H9 (cell line): ENCODE results near the gene UGT1A7. TPM values are rescaled to one million over a fixed set of nuclear protein-coding genes. Genes with fewer than 3 reads are reported as not detected.

Experiments used
- DNase-seq: peaks from one replicate; pipeline ENCODE4 v3.0.0-alpha.2; 2017
- H2AFZ ChIP-seq: one replicate; pipeline ENCODE4 v1.6.1; 2013; ENCODE audit warnings: mild to moderate bottlenecking, low read length, control low read depth, moderate library complexity
- H2AK5ac ChIP-seq: 2 replicates; pipeline ENCODE4 v1.6.1; 2013; ENCODE audit warnings: low read length, control low read depth, mixed read lengths; ENCODE audit not compliant: insufficient read length
- H2BK120ac ChIP-seq: one replicate; pipeline ENCODE4 v1.6.1; 2013; ENCODE audit warnings: low read depth, mild to moderate bottlenecking, low read length, control low read depth, inconsistent platforms; ENCODE audit not compliant: poor library complexity, severe bottlenecking
- H2BK12ac ChIP-seq: 2 replicates; pipeline ENCODE4 v1.6.1; 2013; ENCODE audit warnings: low read length, control low read depth, mixed read lengths, low read depth; ENCODE audit not compliant: insufficient read length
- H2BK15ac ChIP-seq: 2 replicates; pipeline ENCODE4 v1.6.1; 2013; ENCODE audit warnings: low read depth, low read length, control low read depth
- H2BK20ac ChIP-seq: one replicate; pipeline ENCODE4 v1.6.1; 2013; ENCODE audit warnings: low read depth, mild to moderate bottlenecking, low read length, control low read depth, inconsistent platforms; ENCODE audit not compliant: poor library complexity, severe bottlenecking
- H2BK5ac ChIP-seq: 2 replicates; pipeline ENCODE4 v1.6.1; 2013; ENCODE audit warnings: low read length, control low read depth, mixed read lengths; ENCODE audit not compliant: insufficient read length
- H3K14ac ChIP-seq: 2 replicates; pipeline ENCODE4 v1.6.1; 2013; ENCODE audit warnings: low read length, control low read depth; ENCODE audit not compliant: insufficient read depth
- H3K18ac ChIP-seq: 2 replicates; pipeline ENCODE4 v1.6.1; 2013; ENCODE audit warnings: low read depth, mild to moderate bottlenecking, mixed read lengths, low read length, control low read depth; ENCODE audit not compliant: insufficient read length
- H3K23ac ChIP-seq: 2 replicates; pipeline ENCODE4 v1.6.1; 2013; ENCODE audit warnings: low read length, control low read depth, mixed read lengths, low read depth; ENCODE audit not compliant: insufficient read length
- H3K23me2 ChIP-seq: 2 replicates; pipeline ENCODE4 v1.6.1; 2013; ENCODE audit warnings: low read depth, mild to moderate bottlenecking, mixed read lengths, low read length, control low read depth; ENCODE audit not compliant: insufficient read length, poor library complexity, severe bottlenecking
- H3K27ac ChIP-seq: 2 replicates; pipeline ENCODE4 v1.5.1; 2013; ENCODE audit warnings: low read length, control low read depth, mixed read lengths, low read depth; ENCODE audit not compliant: insufficient read length
- H3K27me3 ChIP-seq: 2 replicates; pipeline ENCODE4 v1.6.1; 2013; ENCODE audit warnings: low read length, control low read depth, inconsistent platforms; ENCODE audit not compliant: insufficient read depth
- H3K4ac ChIP-seq: 2 replicates; pipeline ENCODE4 v1.6.1; 2013; ENCODE audit warnings: low read depth, mild to moderate bottlenecking, control low read depth, inconsistent platforms, low read length, moderate library complexity
- H3K4me1 ChIP-seq: 2 replicates; pipeline ENCODE4 v1.6.1; 2013; ENCODE audit warnings: low read length, control low read depth, inconsistent platforms; ENCODE audit not compliant: insufficient read depth
- H3K4me2 ChIP-seq: 2 replicates; pipeline ENCODE4 v1.6.1; 2013; ENCODE audit warnings: low read length, control low read depth, mixed read lengths; ENCODE audit not compliant: insufficient read length, insufficient read depth
- H3K56ac ChIP-seq: 2 replicates; pipeline ENCODE4 v1.6.1; 2013; ENCODE audit warnings: low read depth, mild to moderate bottlenecking, mixed read lengths, low read length, control low read depth; ENCODE audit not compliant: insufficient read length
- H3K79me1 ChIP-seq: 2 replicates; pipeline ENCODE4 v1.6.1; 2013; ENCODE audit warnings: low read depth, mild to moderate bottlenecking, moderate library complexity, low read length, control low read depth, inconsistent platforms; ENCODE audit not compliant: insufficient read depth, poor library complexity, severe bottlenecking
- H3K79me2 ChIP-seq: 2 replicates; pipeline ENCODE4 v1.6.1; 2013; ENCODE audit warnings: low read length, control low read depth, inconsistent platforms; ENCODE audit not compliant: insufficient read depth
- H3K9ac ChIP-seq: 2 replicates; pipeline ENCODE4 v1.6.1; 2013; ENCODE audit warnings: low read length, control low read depth, mixed read lengths; ENCODE audit not compliant: insufficient read length; ENCODE audit errors: extremely low read depth
- H3K9me3 ChIP-seq: one replicate; pipeline ENCODE4 v1.6.1; 2013; ENCODE audit warnings: low read depth, low read length, inconsistent platforms; ENCODE audit not compliant: control insufficient read depth
- H3T11ph ChIP-seq: one replicate; pipeline ENCODE4 v1.6.1; 2013; ENCODE audit warnings: mild to moderate bottlenecking, low read length, control low read depth, inconsistent platforms
- H4K20me1 ChIP-seq: one replicate; pipeline ENCODE4 v1.6.1; 2013; ENCODE audit not compliant: control insufficient read depth, insufficient read length, insufficient read depth
- H4K5ac ChIP-seq: 2 replicates; pipeline ENCODE4 v1.6.1; 2013; ENCODE audit warnings: low read depth, mild to moderate bottlenecking, mixed read lengths, low read length, control low read depth; ENCODE audit not compliant: insufficient read length
- H4K8ac ChIP-seq: replicated peaks from 2 replicates; pipeline ENCODE4 v1.6.1; 2013; ENCODE audit warnings: low read length, control low read depth, mixed read lengths, low read depth; ENCODE audit not compliant: insufficient read length
- H4K91ac ChIP-seq: 2 replicates; pipeline ENCODE4 v1.6.1; 2013; ENCODE audit warnings: low read depth, mild to moderate bottlenecking, moderate library complexity, mixed read lengths, low read length, control low read depth; ENCODE audit not compliant: insufficient read length
- H3K27ac Mint-ChIP-seq, 3 experiments: 2 replicates in 2 of 3; 3 replicates in 1 of 3; pipeline ENCODE4 v1.8.0; 2020 to 2021; ENCODE audit warnings: mixed read lengths in 3 of 3, mild to moderate bottlenecking in 1 of 3, moderate library complexity in 1 of 3
- H3K27me3 Mint-ChIP-seq: 2 replicates; pipeline ENCODE4 v1.8.0; 2021; ENCODE audit warnings: low read depth, mild to moderate bottlenecking, moderate library complexity, mixed read lengths
- H3K36me3 Mint-ChIP-seq, 3 experiments: 2 replicates in 2 of 3; 3 replicates in 1 of 3; pipeline ENCODE4 v1.8.0; 2020 to 2021; ENCODE audit warnings: low read depth in 3 of 3, mixed read lengths in 3 of 3; ENCODE audit not compliant: insufficient read depth in 1 of 3
- H3K4me1 Mint-ChIP-seq, 2 experiments: 2 replicates each; pipeline ENCODE4 v1.8.0; 2020; ENCODE audit warnings: mixed read lengths in 2 of 2
- H3K4me3 Mint-ChIP-seq, 2 experiments: 2 replicates in 1 of 2; 3 replicates in 1 of 2; pipeline ENCODE4 v1.8.0; 2020 to 2021; ENCODE audit warnings: mild to moderate bottlenecking in 2 of 2, mixed read lengths in 2 of 2, moderate library complexity in 1 of 2
- H3K9me3 Mint-ChIP-seq, 2 experiments: 2 replicates in 1 of 2; 3 replicates in 1 of 2; pipeline ENCODE4 v1.8.0; 2020; ENCODE audit warnings: mild to moderate bottlenecking in 2 of 2, mixed read lengths in 2 of 2, moderate library complexity in 1 of 2
- WGBS: extraction: QIAGEN DNeasy Blood & Tissue Kit; methylation state at CpG from one replicate; pipeline ENCODE4 v1.1.7; 2013; ENCODE audit warnings: missing lambda C conversion rate, low lambda C conversion rate, mixed read lengths; ENCODE audit not compliant: insufficient read length; ENCODE audit errors: extremely low coverage; 5-methylcytosine and 5-hydroxymethylcytosine counted together
- total RNA-seq: library from RNA; stranded (reverse); gene quantifications from 2 replicates; pipeline ENCODE4 v1.2.1, GENCODE V29; 2021
- TF ChIP-seq, protein P1 (sequence below): fragments of 200-600 bp; sonication (generic); conservative IDR thresholded peaks from 3 replicates; pipeline ENCODE4 v1.8.0; 2021; ENCODE audit warnings: antibody characterized with exemption, mild to moderate bottlenecking

UGT1A7 gene
- total RNA-seq, 1 experiment from 2014 or later = not detected

DNA sequence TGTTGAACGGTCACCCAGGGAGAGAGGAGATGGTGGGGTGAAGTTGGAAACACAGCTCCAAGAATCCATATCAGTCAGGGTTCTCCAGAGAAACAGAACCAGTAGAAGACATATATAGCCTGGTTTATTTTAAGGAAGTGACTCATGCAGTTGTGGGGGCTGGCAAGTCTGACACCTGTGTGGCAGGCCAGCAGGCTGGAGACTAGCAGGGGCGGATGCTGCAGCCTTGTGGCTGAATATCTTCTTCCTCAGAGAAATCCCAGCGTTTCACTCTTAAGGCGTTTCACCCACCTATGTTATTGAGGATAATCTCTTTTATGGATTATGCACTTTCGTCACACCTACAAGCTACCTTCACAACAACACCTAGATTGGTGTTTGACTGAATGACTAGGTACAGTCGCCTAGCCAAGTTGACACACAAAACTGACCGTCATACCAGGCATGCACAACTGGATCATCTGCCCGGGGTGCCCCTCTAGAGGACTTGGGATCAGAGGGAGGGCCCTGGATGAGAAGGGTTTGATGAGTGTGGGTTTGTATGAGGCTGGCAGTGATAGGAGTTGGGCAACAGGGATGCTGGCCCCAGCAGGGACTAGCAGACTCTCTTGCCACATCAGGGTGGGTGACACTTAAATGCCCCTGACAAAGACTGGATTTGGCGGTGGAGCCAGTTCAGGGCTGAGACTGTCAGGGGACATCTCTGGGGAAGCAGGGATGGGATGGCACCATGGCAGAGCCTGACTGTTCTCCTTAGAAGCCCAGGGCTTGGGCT lies 119.8 kb downstream of the UGT1A7 start:
- Histone ChIP-seq H4K20me1 (no peaks in the 10 kb centered on the region), H2BK20ac (no peak overlapping the region), H3K4ac (no peak overlapping the region), H3K56ac (no peak overlapping the region), H3K27me3 (no peaks in the 10 kb centered on the region), H2BK15ac (no peak overlapping the region), H3K79me2 (no peaks in the 10 kb centered on the region), H3K14ac (no peak overlapping the region; the same call in 1 of the 2 replicates), H3K4me1 (no peaks in the 10 kb centered on the region), H3K4me2 (no peak overlapping the region), H2AFZ (no peak overlapping the region), H4K5ac (no peak overlapping the region), H2BK5ac (no peak overlapping the region), H2AK5ac (no peak overlapping the region), H3K18ac (no peak overlapping the region), H2BK12ac (no peak overlapping the region), H3K23me2 (no peaks in the 10 kb centered on the region), H3K9ac (no peak overlapping the region), H2BK120ac (no peak overlapping the region), H3K23ac (no peak overlapping the region), H3K27ac (no peak overlapping the region), H3K79me1 (no peaks in the 10 kb centered on the region), H3T11ph (no peak overlapping the region), H4K8ac (no peak overlapping the region), H4K91ac (no peak overlapping the region), H3K9me3 (no peaks in the 10 kb centered on the region)
- peaks cover 18% of the 10 kb centered on the region for H3K27me3 Mint-ChIP-seq
- no peak overlapping the region for H3K27ac Mint-ChIP-seq
- TF ChIP-seq, protein P1, sequence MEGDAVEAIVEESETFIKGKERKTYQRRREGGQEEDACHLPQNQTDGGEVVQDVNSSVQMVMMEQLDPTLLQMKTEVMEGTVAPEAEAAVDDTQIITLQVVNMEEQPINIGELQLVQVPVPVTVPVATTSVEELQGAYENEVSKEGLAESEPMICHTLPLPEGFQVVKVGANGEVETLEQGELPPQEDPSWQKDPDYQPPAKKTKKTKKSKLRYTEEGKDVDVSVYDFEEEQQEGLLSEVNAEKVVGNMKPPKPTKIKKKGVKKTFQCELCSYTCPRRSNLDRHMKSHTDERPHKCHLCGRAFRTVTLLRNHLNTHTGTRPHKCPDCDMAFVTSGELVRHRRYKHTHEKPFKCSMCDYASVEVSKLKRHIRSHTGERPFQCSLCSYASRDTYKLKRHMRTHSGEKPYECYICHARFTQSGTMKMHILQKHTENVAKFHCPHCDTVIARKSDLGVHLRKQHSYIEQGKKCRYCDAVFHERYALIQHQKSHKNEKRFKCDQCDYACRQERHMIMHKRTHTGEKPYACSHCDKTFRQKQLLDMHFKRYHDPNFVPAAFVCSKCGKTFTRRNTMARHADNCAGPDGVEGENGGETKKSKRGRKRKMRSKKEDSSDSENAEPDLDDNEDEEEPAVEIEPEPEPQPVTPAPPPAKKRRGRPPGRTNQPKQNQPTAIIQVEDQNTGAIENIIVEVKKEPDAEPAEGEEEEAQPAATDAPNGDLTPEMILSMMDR = no peak
- H3K4me1 Mint-ChIP-seq = peaks cover 2 to 4% of the 10 kb centered on the region in 2 experiments; a peak in 3 of 4 replicates
- DNase-seq = no peak
- H3K9me3 Mint-ChIP-seq = peaks cover 14 to 21% of the 10 kb centered on the region in 2 experiments
- no CpG with 5 or more reads among the region's 9 CpGs for WGBS
- H3K36me3 Mint-ChIP-seq = peaks cover 0 to 5% (median 4%) of the 10 kb centered on the region in 3 experiments; a peak in 2 of 7 replicates
- H3K4me3 Mint-ChIP-seq = no peak overlapping the region
